HG02588 (cell line): ENCODE data around the gene LKAAEAR1.
"Not testable (repeated sequence)": the region's sequence is repeated elsewhere in the genome, so short reads cannot be mapped to it uniquely, and the experiment has no call there.

ENCODE experiments used
- ATAC-seq: cut with Tn5 transposase; IDR thresholded peaks from one replicate; pipeline ENCODE4 v1.9.1; 2021; ENCODE audit warnings: mild to moderate bottlenecking, moderate library complexity; ENCODE audit not compliant: unreplicated experiment

LKAAEAR1 gene

GRCh38 chr20:64099086-64099786 lies 15.0 kb upstream of the LKAAEAR1 start:
- no peak for ATAC-seq

GRCh38 chr20:64098471-64099013 lies 14.3 kb upstream of the LKAAEAR1 start:
- no peak for ATAC-seq

DNA sequence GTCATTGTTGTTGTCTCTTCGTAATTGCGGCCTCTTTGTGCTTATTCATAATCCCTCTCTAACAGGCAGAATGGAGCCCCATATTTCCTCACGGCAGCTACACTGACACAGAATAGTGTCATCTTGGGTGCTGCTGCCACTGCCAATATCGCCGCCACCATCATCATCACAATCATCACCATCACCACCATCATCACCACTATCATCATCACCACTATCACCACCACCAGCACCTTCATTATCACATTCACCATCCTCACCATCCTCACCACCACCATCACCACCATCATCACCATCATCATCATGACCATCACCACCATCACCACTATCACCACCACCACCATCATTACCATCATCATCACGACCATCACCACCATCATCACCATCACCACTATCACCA lies 12.3 kb upstream of the LKAAEAR1 start:
- ATAC-seq: no peak

GRCh38 chr20:64095927-64096326 lies 11.7 kb upstream of the LKAAEAR1 start:
- no peak for ATAC-seq

GRCh38 chr20:64095455-64095854 lies 11.3 kb upstream of the LKAAEAR1 start:
- no peak for ATAC-seq

- ATAC-seq: no peak
Measured at GRCh38 chr20:64093013-64093503, 8.9 kb upstream of the LKAAEAR1 start.

- ATAC-seq: no peak
Measured at GRCh38 chr20:64092258-64093012, 8.2 kb upstream of the LKAAEAR1 start.

DNA sequence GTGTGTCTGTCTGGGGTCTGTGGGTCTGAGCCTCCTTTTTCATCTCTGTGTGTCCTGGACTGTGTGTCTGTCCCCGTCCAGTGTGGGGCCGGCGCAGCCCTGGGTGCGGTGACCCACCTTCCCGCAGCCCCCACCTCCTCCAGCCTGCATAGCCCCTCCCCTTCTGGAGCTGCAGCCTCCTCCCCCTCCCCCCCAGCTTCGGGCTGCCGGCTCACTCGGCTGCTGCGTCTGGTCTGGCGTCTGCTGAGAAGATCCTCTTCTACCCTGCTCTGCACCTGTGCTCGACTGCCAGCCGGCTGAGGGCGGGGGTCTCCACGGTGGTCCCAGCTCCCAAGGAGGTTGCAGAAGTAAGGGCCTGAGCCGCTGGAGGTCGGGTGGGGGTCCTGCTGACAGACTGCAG lies 7.6 kb upstream of the LKAAEAR1 start:
- no peak for ATAC-seq

DNA sequence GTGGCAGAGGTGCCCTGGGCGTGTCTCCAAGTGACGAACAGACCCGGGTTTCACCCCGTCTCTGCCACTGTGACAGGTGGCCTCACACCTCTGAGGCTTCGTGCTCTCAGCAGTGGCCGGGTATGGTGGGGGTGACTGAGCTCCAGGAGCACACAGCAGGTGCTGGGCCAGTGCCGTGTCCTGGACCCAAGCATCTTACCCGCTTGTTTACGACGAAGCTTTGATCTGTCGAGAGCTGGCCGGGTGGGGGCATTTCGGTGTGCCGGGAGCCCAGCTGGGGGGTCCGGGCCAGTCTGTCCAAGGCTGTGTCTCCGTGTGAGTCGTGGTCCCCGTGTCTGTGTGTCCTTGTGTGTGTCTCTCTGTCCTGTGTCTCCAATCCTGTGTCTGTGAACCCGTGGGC lies 7.1 kb upstream of the LKAAEAR1 start:
- ATAC-seq: no peak

DNA sequence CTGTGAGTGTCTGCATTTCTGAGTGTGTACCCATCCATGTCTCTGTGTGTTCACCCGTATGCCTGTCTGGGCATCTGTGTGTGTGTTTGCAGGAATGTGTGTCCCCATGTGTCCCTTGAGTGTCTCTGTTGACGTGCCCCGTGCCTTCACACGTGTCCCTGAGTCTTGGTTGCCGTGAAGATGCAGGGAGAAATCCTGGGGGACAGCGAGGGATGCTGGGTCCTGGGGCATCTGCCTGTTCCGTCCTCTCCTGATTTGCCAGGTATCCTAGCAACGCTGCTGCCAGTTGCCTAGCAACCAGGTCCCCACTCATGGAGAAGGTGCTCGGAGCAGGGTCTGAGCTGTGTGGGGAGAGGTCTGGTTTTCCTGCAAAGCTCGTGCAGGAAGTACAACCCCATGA lies 6.0 kb upstream of the LKAAEAR1 start:
- ATAC-seq: no peak

- not testable (repeated sequence) for ATAC-seq
Measured at GRCh38 chr20:64088586-64088985, 4.4 kb upstream of the LKAAEAR1 start.

- ATAC-seq: not testable (repeated sequence)
Measured at GRCh38 chr20:64087226-64087825, 3.1 kb upstream of the LKAAEAR1 start.

GRCh38 chr20:64086801-64087200 lies 2.6 kb upstream of the LKAAEAR1 start:
- no peak for ATAC-seq

- ATAC-seq: no peak
Measured at GRCh38 chr20:64084685-64085152, 521 bp upstream of the LKAAEAR1 start.

GRCh38 chr20:64083378-64083803 lies 807 bp downstream of the LKAAEAR1 start:
- ATAC-seq: no peak

- ATAC-seq: no peak
Measured at GRCh38 chr20:64082820-64083377, 1.3 kb downstream of the LKAAEAR1 start.

GRCh38 chr20:64082126-64082731 lies 2.0 kb downstream of the LKAAEAR1 start:
- no peak for ATAC-seq

GRCh38 chr20:64081624-64081964 lies 2.6 kb downstream of the LKAAEAR1 start:
- ATAC-seq: no peak

DNA sequence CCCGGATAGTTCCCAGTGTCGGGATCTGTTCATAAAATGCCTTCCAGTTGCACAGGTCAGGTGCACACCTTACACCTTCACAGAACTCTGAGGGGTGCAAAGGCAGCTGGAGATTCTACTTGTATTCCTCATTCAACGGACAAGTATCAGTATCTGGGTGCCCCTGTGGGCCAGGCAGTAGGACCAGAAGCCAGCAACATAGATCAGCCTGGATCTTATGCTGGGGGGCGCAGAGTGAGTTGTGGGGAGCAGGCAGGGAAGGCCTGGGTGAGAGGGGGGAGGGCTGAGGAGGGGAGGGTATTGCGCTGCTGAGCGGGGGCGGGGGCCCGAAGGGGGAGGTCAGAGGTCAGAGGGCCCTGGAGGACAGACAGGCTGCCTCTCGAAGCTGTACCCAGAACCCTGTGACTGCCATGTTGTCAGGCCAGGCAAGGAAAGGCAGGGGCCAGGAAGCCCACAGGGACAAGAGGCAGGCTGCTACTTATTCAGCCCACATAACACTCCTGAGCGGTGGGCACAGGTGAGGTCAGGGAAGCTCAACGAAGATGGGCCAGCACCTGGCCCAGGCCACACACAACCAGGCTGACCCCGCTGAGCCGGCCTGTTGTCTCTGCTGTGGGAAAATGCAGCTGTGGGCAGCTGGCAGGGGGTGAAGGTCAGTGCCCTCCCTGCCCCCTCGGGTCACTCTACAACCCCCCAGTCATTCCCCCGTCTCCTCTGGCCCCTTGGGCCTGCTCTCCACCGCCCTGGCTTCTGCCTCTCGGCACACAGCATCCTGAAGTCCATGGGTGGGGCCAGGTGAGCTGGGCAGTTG lies 3.2 kb downstream of the LKAAEAR1 start:
- no peak for ATAC-seq
